NCI-H1417 (cell line): ENCODE measurements around the gene CCL19.
"Not testable (repeated sequence)": the region's sequence is repeated elsewhere in the genome, so short reads cannot be mapped to it uniquely, and the experiment has no call there.

Experiments used
- DNase-seq, 3 experiments: peaks; one replicate each; lab custom pipeline; 2025; lab: John Stamatoyannopoulos, UW

CCL19 gene

GRCh38 chr9:34690983-34691935 lies at the start of gene CCL19:
CCL19 (minus strand) TSS chr9:34691276; CDS start chr9:34691139, 137 bp downstream.
- DNase-seq, result no peak

GRCh38 chr9:34740176-34740575 lies 49.1 kb upstream of the CCL19 start:
- DNase-seq, result not testable (repeated sequence)

GRCh38 chr9:34737677-34738260 lies 46.7 kb upstream of the CCL19 start:
- DNase-seq, result no peak

GRCh38 chr9:34734720-34735119 lies 43.6 kb upstream of the CCL19 start:
- no peak for DNase-seq

- no peak for DNase-seq
These were observed 41.8 kb upstream of the CCL19 start for GRCh38 chr9:34732886-34733285.

- no peak for DNase-seq
These were observed 41.4 kb upstream of the CCL19 start for GRCh38 chr9:34732478-34732877.

- DNase-seq, result no peak
These were observed 32.1 kb upstream of the CCL19 start for GRCh38 chr9:34723141-34723540.

- DNase-seq, result not testable (repeated sequence)
These were observed 28.6 kb upstream of the CCL19 start for GRCh38 chr9:34719769-34720025.

- no peak for DNase-seq
These were observed 28.1 kb upstream of the CCL19 start for GRCh38 chr9:34719021-34719768.

- no peak for DNase-seq
These were observed 27.0 kb upstream of the CCL19 start for GRCh38 chr9:34717996-34718614.

- DNase-seq, result peak in 1 of 3 experiments; percentile 2
These were observed 25.6 kb upstream of the CCL19 start for GRCh38 chr9:34716711-34717110.

GRCh38 chr9:34715639-34716215 lies 24.7 kb upstream of the CCL19 start:
- DNase-seq, result no peak

- DNase-seq, result no peak
These were observed 22.9 kb upstream of the CCL19 start for GRCh38 chr9:34714007-34714406.

- no peak for DNase-seq
These were observed 21.1 kb upstream of the CCL19 start for GRCh38 chr9:34712140-34712539.

- no peak for DNase-seq
These were observed 18.9 kb upstream of the CCL19 start, which contains the start of gene CCL21 for GRCh38 chr9:34710023-34710422. CCL21 (minus strand) TSS chr9:34710136; CDS start chr9:34710066, 70 bp downstream.

- DNase-seq, result no peak
These were observed 18.3 kb upstream of the CCL19 start for GRCh38 chr9:34709196-34709978.

GRCh38 chr9:34707130-34707529 lies 16.1 kb upstream of the CCL19 start:
- DNase-seq, result no peak

GRCh38 chr9:34701769-34702736 lies 11.0 kb upstream of the CCL19 start:
- peak; percentile 57 to 66 (median 65) for DNase-seq

GRCh38 chr9:34701023-34701768 lies 10.1 kb upstream of the CCL19 start:
- peak; percentile 50 to 76 (median 66) for DNase-seq
